Neural cell (in vitro differentiated cells): ENCODE data around the gene NOMO2. TPM values are rescaled to one million over a fixed set of nuclear protein-coding genes. Genes with fewer than 3 reads are reported as not detected.

Source experiments
- polyA plus RNA-seq: library from polyadenylated mRNA; depleted of rRNA; stranded (reverse); fragments of >200 nt; gene quantifications from 2 replicates; pipeline ENCODE4 v1.2.3, GENCODE V29; 2014
- small RNA-seq, 3 experiments: library from RNA; depleted of rRNA; stranded (forward); fragments of <200 nt; gene quantifications; one replicate each; pipeline ENCODE3, GENCODE V24; 2012

NOMO2 gene
- polyA plus RNA-seq, 1 donor from 2014 or later = 55.8 TPM

Small RNAs within 50 kb of the gene (small RNA-seq; reads per million reads assigned to genes)
- gene MIR3179-3 = 0 reads per million in 3 experiments
- gene MIR3179-4 = 0 reads per million in 3 experiments
- 0 reads per million in 3 experiments for gene MIR3180-3
- gene MIR3670-3 = 0 reads per million in 3 experiments
- gene MIR3670-4 = 0 reads per million in 3 experiments
- gene MIR6770-3 = 0 reads per million in 3 experiments
- gene RF00019 = 0 to 1.2 (median 0) reads per million in 3 experiments

Other genes starting within 250 kb of the NOMO2 start
- gene NPIPA8, start 225.4 kb downstream of the NOMO2 start, polyA plus RNA-seq = 0.38 TPM in 1 of 2 replicates, not detected in the other
- gene RPS15A, start 228.2 kb upstream of the NOMO2 start, polyA plus RNA-seq = 3,271 and 3,296 TPM in 2 replicates
- 533 and 556 TPM in 2 replicates for gene ARL6IP1, start 239.5 kb upstream of the NOMO2 start, polyA plus RNA-seq